Right lobe of liver (tissue), 6 donors: ENCODE measurements around the gene FSD2. TPM values are rescaled to one million over a fixed set of nuclear protein-coding genes. Genes with fewer than 3 reads are reported as not detected.

ENCODE experiments used
- ATAC-seq, 4 donors: fragments of 200-7000 bp; cut with Tn5 transposase; one replicate each; pipeline ENCODE4 v1.9.1; 2020; ENCODE audit warnings: mild to moderate bottlenecking in 4 of 4, moderate library complexity in 4 of 4
- DNase-seq, 3 donors: peaks; one replicate each; pipeline ENCODE4 v3.0.0-alpha.2; 2020
- H3K27ac ChIP-seq, 3 donors: fragments of 200-600 bp; one replicate each; pipeline ENCODE4 v1.8.0; 2022
- H3K27me3 ChIP-seq, 2 donors: fragments of 200-600 bp; one replicate each; pipeline ENCODE4 v1.8.0; 2022
- H3K36me3 ChIP-seq, 4 donors: fragments of 200-600 bp; sonication (generic) in 1 of 4; one replicate each; pipeline versions ENCODE4 v1.5.1 to v1.8.0; 2017 to 2022; ENCODE audit warnings: control low read depth in 1 of 4
- H3K4me1 ChIP-seq, 4 donors: fragments of 200-600 bp; sonication (generic) in 1 of 4; one replicate each; pipeline versions ENCODE4 v1.5.1 to v1.8.0; 2017 to 2022; ENCODE audit warnings: control low read depth in 1 of 4
- H3K4me3 ChIP-seq, 3 donors: fragments of 200-600 bp; one replicate each; pipeline ENCODE4 v1.8.0; 2022
- H3K9me3 ChIP-seq, 4 donors: fragments of 200-600 bp; sonication (generic) in 1 of 4; one replicate each; pipeline versions ENCODE4 v1.5.1 to v1.8.0; 2017 to 2022; ENCODE audit warnings: control low read depth in 1 of 4
- POLR2A ChIP-seq: fragments of 450-650 bp; IDR thresholded peaks from one replicate; pipeline ENCODE4 v1.6.1; 2017; ENCODE audit warnings: antibody characterized with exemption, mild to moderate bottlenecking
- WGBS: methylation state at CpG from one replicate; pipeline ENCODE4 v1.1.6; 2018; ENCODE audit warnings: low coverage, low lambda C conversion rate; ENCODE audit not compliant: insufficient coverage; ENCODE audit errors: missing lambda C conversion rate; 5-methylcytosine and 5-hydroxymethylcytosine counted together
- intact Hi-C, 2 donors: fragments of 100-400 bp; cut with DNase I; formaldehyde crosslinking; loops; one replicate each; pipeline versions ENCODE4 v1.11.2 to v1.14.1; 2022
- total RNA-seq, 6 experiments: library from RNA; depleted of rRNA in 2 of 6; stranded (reverse); fragments of >200 nt in 2 of 6; fragmentation: NEBNext Ultra II Directional in 3 of 6; extraction: Animal tissue kit (Norgen Biotek cat#: 25700) in 3 of 6; gene quantifications; one replicate each; pipeline versions ENCODE4 v1.1.0 to v1.2.4, GENCODE V29; 2016 to 2023
- TF ChIP-seq, protein P1 (sequence below), 4 donors: fragments of 200-600 bp in 3 of 4; fragments of 450-650 bp in 1 of 4; IDR thresholded peaks; one replicate each; pipeline versions ENCODE4 v1.5.1 to v1.8.0; 2016 to 2022; ENCODE audit warnings: antibody characterized with exemption in 4 of 4, mild to moderate bottlenecking in 2 of 4
- donor health status: DM: no; HTN: yes; CAD: no.
- donor health status: DM: no; HTN: no; CAD: no.
- donor health status: DM: no; HTN: no; CAD: no.
- donor health status: DM: no; HTN: yes; CAD: no.
- donor health status: DM: no; HTN: yes; CAD: no.

FSD2 gene
- total RNA-seq, 6 experiments from 2014 or later, result not detected

DNA sequence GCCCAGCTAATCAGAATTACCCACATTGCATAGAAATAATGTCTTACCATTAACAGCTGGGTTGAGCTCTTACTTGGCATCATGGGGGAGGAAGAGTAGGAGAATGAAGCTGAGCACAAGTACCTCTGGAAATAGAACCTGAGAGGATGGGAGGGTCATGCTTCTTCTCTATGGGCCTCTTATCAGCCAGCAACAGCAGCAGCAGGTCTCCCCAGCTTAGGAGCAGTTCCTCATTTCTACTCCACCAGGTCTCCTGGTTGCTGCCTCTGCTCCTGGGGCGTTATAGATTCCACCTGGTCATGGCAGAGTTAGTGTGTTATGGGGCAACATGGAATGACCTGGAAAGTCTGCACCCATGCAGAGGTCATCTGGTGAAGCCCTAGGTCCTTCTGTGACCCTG, 3.4 kb downstream of the FSD2 start:
- intact Hi-C loops, result no loop called here
- H3K4me3 ChIP-seq, result no peak overlapping the region
- H3K27ac ChIP-seq, result no peak overlapping the region
- no CpG with 5 or more reads among the region's 1 CpG for WGBS
- DNase-seq, result no peak
- no peak for TF ChIP-seq POLR2A
- TF ChIP-seq, protein P1, sequence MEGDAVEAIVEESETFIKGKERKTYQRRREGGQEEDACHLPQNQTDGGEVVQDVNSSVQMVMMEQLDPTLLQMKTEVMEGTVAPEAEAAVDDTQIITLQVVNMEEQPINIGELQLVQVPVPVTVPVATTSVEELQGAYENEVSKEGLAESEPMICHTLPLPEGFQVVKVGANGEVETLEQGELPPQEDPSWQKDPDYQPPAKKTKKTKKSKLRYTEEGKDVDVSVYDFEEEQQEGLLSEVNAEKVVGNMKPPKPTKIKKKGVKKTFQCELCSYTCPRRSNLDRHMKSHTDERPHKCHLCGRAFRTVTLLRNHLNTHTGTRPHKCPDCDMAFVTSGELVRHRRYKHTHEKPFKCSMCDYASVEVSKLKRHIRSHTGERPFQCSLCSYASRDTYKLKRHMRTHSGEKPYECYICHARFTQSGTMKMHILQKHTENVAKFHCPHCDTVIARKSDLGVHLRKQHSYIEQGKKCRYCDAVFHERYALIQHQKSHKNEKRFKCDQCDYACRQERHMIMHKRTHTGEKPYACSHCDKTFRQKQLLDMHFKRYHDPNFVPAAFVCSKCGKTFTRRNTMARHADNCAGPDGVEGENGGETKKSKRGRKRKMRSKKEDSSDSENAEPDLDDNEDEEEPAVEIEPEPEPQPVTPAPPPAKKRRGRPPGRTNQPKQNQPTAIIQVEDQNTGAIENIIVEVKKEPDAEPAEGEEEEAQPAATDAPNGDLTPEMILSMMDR (IDR thresholded peaks at IDR 0.05), result no peak
- no peaks in the 10 kb centered on the region for H3K36me3 ChIP-seq
- H3K9me3 ChIP-seq, result no peaks in the 10 kb centered on the region
- no peaks in the 10 kb centered on the region for H3K27me3 ChIP-seq
- no peak for ATAC-seq
- H3K4me1 ChIP-seq, result no peaks in the 10 kb centered on the region

DNA sequence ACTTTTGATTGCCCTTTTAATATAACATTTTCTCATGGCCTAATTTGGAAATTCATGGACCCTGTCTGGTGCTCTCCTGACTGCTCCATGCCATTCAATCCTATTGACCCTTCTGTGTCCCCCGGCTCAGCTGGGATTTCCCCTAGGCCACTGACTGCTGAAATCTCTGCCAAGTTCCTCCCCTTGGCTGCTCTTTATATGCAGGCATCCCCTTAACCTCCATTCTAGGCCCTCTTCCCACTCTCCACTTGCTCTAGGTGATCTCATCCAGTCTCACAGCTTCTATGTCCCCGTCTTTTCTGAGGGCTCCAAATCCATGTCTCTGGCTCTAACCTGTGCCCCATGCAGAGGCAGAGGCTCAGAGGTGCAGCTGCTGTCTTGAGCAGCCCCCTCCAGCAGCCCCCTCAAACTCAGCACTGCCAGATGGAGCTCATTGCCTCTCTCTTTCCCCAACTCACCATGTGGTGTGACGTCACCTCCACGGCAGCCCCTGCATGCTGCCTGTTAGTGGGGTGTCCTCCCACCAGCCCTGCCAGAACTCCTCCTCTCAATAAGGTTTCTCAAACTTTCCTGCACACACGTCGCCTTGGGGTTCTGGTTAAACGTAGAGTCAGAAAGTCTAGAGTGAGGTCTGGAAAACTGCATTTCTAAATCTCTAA, 6.6 kb downstream of the FSD2 start:
- Histone ChIP-seq H3K36me3 (no peaks in the 10 kb centered on the region), H3K4me3 (no peak overlapping the region), H3K4me1 (no peaks in the 10 kb centered on the region), H3K27me3 (no peaks in the 10 kb centered on the region), H3K9me3 (no peaks in the 10 kb centered on the region), H3K27ac (no peak overlapping the region)
- WGBS, result 63% methylated on average over 7 of the region's 7 CpGs
- ATAC-seq (no peak), DNase-seq (no peak)
- intact Hi-C loops, result no loop called here
- TF ChIP-seq POLR2A, result no peak

DNA sequence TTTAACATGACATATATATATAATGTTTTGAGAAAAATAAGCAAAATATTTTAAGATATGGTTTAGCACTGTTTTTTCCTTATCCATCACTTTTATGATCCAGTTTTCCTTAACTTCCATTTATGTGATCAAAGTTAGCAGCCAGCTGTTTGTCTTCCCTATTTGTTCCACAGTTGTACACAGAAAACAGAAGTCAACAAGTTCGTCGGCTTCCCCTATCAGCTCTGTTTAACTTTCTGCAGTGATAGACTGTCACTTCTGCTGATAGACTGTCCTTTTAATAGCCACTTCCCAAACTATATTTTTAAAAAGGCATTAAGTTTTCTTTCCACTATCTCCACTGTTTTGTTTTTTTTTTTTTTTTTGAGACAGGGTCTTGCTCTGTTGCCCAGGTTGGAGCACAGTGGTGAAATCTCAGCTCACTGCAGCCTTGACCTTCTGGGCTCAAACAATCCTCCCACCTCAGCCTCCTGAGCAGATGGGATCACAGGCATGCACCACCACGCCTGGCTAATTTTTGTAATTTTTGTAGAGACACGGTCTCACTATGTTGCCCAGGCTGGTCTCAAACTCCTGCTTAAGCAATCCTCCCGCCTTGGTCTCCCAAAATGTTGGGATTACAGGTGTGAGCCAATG, 7.2 kb downstream of the FSD2 start:
- no peak overlapping the region for H3K4me3 ChIP-seq
- H3K4me1 ChIP-seq, result no peaks in the 10 kb centered on the region
- 44% methylated on average over 5 of the region's 5 CpGs for WGBS
- intact Hi-C loops, result no loop called here
- DNase-seq (no peak), ATAC-seq (no peak)
- no peaks in the 10 kb centered on the region for H3K27me3 ChIP-seq
- no peak overlapping the region for H3K27ac ChIP-seq
- no peaks in the 10 kb centered on the region for H3K36me3 ChIP-seq
- TF ChIP-seq, protein P1 (IDR thresholded peaks at IDR 0.05), result no peak
- H3K9me3 ChIP-seq, result no peaks in the 10 kb centered on the region

DNA sequence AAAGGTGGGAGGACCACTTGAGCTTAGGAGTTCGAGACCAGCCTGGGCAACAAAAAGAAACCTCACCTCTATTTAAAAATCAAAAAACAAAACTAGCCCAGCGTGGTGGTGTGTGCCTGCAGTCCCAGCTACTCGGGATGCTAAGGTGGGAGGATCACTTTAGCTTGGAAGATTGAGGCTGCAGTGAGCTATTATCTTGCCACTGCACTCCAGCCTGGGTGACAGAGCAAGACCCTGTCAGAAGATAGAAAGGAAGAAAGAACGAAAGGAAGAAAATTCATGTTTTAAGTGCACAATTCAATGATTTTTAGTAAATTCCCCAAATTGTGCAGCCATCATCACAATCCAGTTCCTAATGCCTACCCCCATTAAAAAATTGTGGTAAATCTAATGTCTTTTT, 7.8 kb downstream of the FSD2 start:
- 48% methylated on average over 4 of the region's 4 CpGs for WGBS
- ATAC-seq, result no peak
- Histone ChIP-seq H3K4me3 (no peak overlapping the region), H3K36me3 (no peaks in the 10 kb centered on the region), H3K9me3 (no peaks in the 10 kb centered on the region), H3K27ac (no peak overlapping the region), H3K27me3 (no peaks in the 10 kb centered on the region), H3K4me1 (no peaks in the 10 kb centered on the region)
- TF ChIP-seq, protein P1 (IDR thresholded peaks at IDR 0.05), result no peak
- TF ChIP-seq POLR2A, result no peak
- intact Hi-C loops, result no loop called here
- no peak for DNase-seq

DNA sequence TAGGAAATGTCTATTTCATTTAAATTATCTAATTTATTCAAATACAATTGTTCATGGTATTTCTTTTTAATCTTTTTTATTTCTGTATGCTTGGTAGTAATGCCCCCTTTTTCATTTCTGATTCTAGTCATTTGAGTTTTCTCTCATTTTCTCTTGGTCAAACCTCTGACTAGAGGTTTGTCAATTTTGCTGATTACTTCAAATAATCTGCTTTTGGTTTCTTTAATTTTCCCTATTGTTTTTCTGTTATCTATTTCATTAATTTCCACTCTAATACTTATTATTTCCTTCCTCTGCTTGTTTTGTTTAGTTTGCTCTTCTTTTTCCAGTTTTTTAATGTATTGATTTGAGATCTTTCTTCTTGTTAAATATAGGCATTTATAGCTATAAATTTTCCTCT, 12.1 kb downstream of the FSD2 start:
- ATAC-seq, result no peak

More for the DNA sequence above, 12.1 kb downstream of the FSD2 start:
- Histone ChIP-seq H3K4me3 (no peak overlapping the region), H3K4me1 (no peaks in the 10 kb centered on the region), H3K9me3 (no peaks in the 10 kb centered on the region), H3K27me3 (no peaks in the 10 kb centered on the region), H3K36me3 (no peaks in the 10 kb centered on the region), H3K27ac (no peak overlapping the region)
- TF ChIP-seq POLR2A, result no peak
- TF ChIP-seq, protein P1 (IDR thresholded peaks at IDR 0.05), result no peak
- DNase-seq, result no peak
- intact Hi-C loops, result no loop called here
